OCI-LY7 (cell line): ENCODE measurements around the gene FRZB.

ENCODE experiments used
- CTCF ChIP-seq: fragments of 200-600 bp; sonication (generic); conservative IDR thresholded peaks from 2 replicates; pipeline ENCODE4 v1.5.1; 2014; ENCODE audit warnings: mild to moderate bottlenecking, antibody characterized with exemption, low read length, moderate library complexity, mixed read lengths
- EZH2phosphoT487 ChIP-seq: fragments of 200-600 bp; sonication (generic); IDR thresholded peaks from 2 replicates; pipeline ENCODE4 v1.6.1; 2018; ENCODE audit warnings: low read depth, borderline replicate concordance, mild to moderate bottlenecking, mixed run types, antibody characterized with exemption, low read length, moderate library complexity, mixed read lengths

GRCh38 chr2:182854375-182855105, 11.9 kb downstream of the FRZB start:
- TF ChIP-seq CTCF (no peak), EZH2phosphoT487 (no peak)
